ENCODE measurements around the gene ICE2. TPM values are rescaled to one million over a fixed set of nuclear protein-coding genes. Genes with fewer than 3 reads are reported as not detected.

The ICE2 gene
- total RNA-seq, 1 experiment from 2014 or later = 62.8 TPM

GRCh38 chr15:60396560-60396957, 82.4 kb downstream of the ICE2 start:
- H3K9ac ChIP-seq (ENCODE audit: low read length) = peak overlapping the region; percentile 97
- intact Hi-C loops (cut with micrococcal nuclease) = no loop called here
- no TSS peak for BruUV-seq (replicated peaks)

More at GRCh38 chr15:60396560-60396957, 82.4 kb downstream of the ICE2 start:
- RAD21 ChIA-PET (ENCODE audit: low non-redundant PET in 1 of 2, low total read pairs in 2 of 2, uncharacterized antibody in 2 of 2, unreplicated experiment in 2 of 2) = no interaction called here
- H3K9me3 ChIP-seq (ENCODE audit: control insufficient read depth in 1 of 2, insufficient read depth in 1 of 2, low read depth in 1 of 2, low read length in 2 of 2) = no peaks in the 10 kb centered on the region
- ATAC-seq (no peak), DNase-seq (ENCODE audit: low read depth, low spot score) (no peak)
- H3K4me2 ChIP-seq (ENCODE audit: low read length) = peak overlapping the region; percentile 92
- H2AFZ ChIP-seq (ENCODE audit: low read depth, low read length, poor library complexity, severe bottlenecking) = no peak overlapping the region
- H4K20me1 ChIP-seq (ENCODE audit: insufficient read depth) = no peaks in the 10 kb centered on the region
- H3K36me3 ChIP-seq (ENCODE audit: control insufficient read depth in 1 of 2, insufficient read depth in 2 of 2, low read length in 2 of 2) = peaks cover 2 to 38% of the 10 kb centered on the region in 2 experiments
- peaks cover 67 to 87% of the 10 kb centered on the region in 2 experiments for H3K4me1 ChIP-seq (ENCODE audit: control insufficient read depth in 1 of 2, insufficient read depth in 2 of 2, low read length in 2 of 2)
- no peaks in the 10 kb centered on the region for H3K27me3 ChIP-seq (ENCODE audit: insufficient read depth, low read length)
- H3K27ac ChIP-seq (ENCODE audit: low read depth, low read length) = peak overlapping the region; percentile 96
- H3K4me3 ChIP-seq (replicated peaks in 1 of 2; ENCODE audit: low read depth in 1 of 2, low read length in 2 of 2) = peak overlapping the region; percentile 61 to 65
- H3K9me2 ChIP-seq (ENCODE audit: insufficient read depth) = no peaks in the 10 kb centered on the region
- CTCF ChIA-PET = no interaction called here
- no peak for TF ChIP-seq JUND (IDR thresholded peaks at IDR 0.05)
- no peak for TF ChIP-seq ZBTB33 (IDR thresholded peaks at IDR 0.05; ENCODE audit: extremely low read depth, insufficient replicate concordance, low read length)
- no peak for TF ChIP-seq CTCF (IDR thresholded peaks at IDR 0.05 in 2 of 3, conservative IDR thresholded peaks at IDR 0.05 in 1 of 3; ENCODE audit: borderline replicate concordance in 1 of 3, insufficient read depth in 1 of 3, low read depth in 2 of 3, low read length in 2 of 3)
- no peak for TF ChIP-seq CBX3 (IDR thresholded peaks at IDR 0.05; ENCODE audit: low read depth)
- TF ChIP-seq POLR2AphosphoS5 (IDR thresholded peaks at IDR 0.05; ENCODE audit: low read depth, low read length) = no peak
- no peak for TF ChIP-seq ZNF274 (IDR thresholded peaks at IDR 0.05; ENCODE audit: low read depth, low read length)
- no peak for TF ChIP-seq SP1 (IDR thresholded peaks at IDR 0.05; ENCODE audit: low read depth)
- TF ChIP-seq ATF3 (IDR thresholded peaks at IDR 0.05) = no peak
- TF ChIP-seq ZFX (IDR thresholded peaks at IDR 0.05) = no peak
- TF ChIP-seq EZH2phosphoT487 (IDR thresholded peaks at IDR 0.05; ENCODE audit: borderline replicate concordance) = no peak
- no peak for TF ChIP-seq FOSL1 (IDR thresholded peaks at IDR 0.05; ENCODE audit: low read depth)
- no peak for TF ChIP-seq YY1 (IDR thresholded peaks at IDR 0.05; ENCODE audit: extremely low read depth, insufficient replicate concordance, low read depth, low read length)
- TF ChIP-seq RAD21 (IDR thresholded peaks at IDR 0.05; ENCODE audit: low read depth) = no peak
- no peak for TF ChIP-seq SIN3A (IDR thresholded peaks at IDR 0.05; ENCODE audit: low read depth)
- TF ChIP-seq POLR2A (IDR thresholded peaks at IDR 0.05; ENCODE audit: borderline replicate concordance, extremely low read depth, insufficient read depth, insufficient read length) = no peak
- TF ChIP-seq ELF1 (IDR thresholded peaks at IDR 0.05; ENCODE audit: borderline replicate concordance, low read depth) = no peak
- TF ChIP-seq MAX (IDR thresholded peaks at IDR 0.05) = no peak
- no peak for TF ChIP-seq EGR1 (IDR thresholded peaks at IDR 0.05; ENCODE audit: low read depth)
- TF ChIP-seq EZH2 (IDR thresholded peaks at IDR 0.05) = no peak
- TF ChIP-seq REST (IDR thresholded peaks at IDR 0.05; ENCODE audit: low read depth) = no peak
- POLR2A ChIA-PET = interaction anchor here (1.2 to 3.9 kb wide), 4 partner anchors 11 to 47 kb away, joined by 3 to 49 read pairs (median 21); no protein-coding TSS in a partner anchor
- peaks cover 54% of the 10 kb centered on the region for H3K79me2 ChIP-seq (ENCODE audit: insufficient read depth, low read length)

Measured in HCT116 (cell line).